ENCODE results near the gene CELF2. TPM values are rescaled to one million over a fixed set of nuclear protein-coding genes. Genes with fewer than 3 reads are reported as not detected.

The CELF2 gene
- total RNA-seq, 1 donor from 2014 or later, result 54.3 TPM

DNA sequence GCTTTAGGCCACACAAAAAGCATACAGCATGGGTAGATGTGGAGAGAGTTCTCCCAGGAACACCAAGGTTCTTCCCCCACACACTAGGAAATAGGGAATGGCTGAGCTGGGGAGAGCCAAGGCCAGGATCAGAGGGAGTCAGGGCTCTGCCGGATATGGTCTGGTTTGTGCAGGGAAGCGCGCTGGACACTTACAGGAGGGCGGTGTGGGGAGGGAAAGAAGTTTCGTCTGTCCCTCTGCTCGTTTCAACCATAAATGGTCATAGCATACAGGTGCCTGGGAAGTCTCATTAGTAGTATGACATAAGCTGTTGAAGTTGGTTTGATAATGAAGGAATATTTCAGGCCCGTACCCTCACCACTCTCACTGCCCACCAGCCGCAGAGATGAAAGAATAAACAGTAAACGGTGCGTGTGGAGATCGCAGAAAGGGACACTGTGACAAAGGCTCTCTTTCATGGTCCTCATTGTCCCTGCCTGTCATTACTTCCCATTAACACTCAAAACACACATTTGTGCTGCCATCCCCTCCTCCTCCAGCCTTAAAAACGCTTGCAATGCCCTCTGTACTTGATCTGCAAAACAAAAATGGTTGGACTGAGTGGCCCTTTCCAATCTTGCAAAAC, 207.2 kb downstream of the CELF2 start:
- Histone ChIP-seq H3K9me3 (no peaks in the 10 kb centered on the region), H3K4me3 (no peak overlapping the region), H3K27ac (no peak overlapping the region), H3K27me3 (no peaks in the 10 kb centered on the region), H3K4me1 (peaks cover 8% of the 10 kb centered on the region), H3K36me3 (no peaks in the 10 kb centered on the region)
- TF ChIP-seq POLR2AphosphoS5 (IDR thresholded peaks at IDR 0.05; ENCODE audit: insufficient read depth in 1 of 2, low read depth in 1 of 2) (no peak), CTCF (IDR thresholded peaks at IDR 0.05) (no peak), POLR2A (IDR thresholded peaks at IDR 0.05) (no peak)
- no peak for DNase-seq (ENCODE audit: extremely low spot score in 2 of 2)
- intact Hi-C loops (cut with DNase I), result no loop called here

DNA sequence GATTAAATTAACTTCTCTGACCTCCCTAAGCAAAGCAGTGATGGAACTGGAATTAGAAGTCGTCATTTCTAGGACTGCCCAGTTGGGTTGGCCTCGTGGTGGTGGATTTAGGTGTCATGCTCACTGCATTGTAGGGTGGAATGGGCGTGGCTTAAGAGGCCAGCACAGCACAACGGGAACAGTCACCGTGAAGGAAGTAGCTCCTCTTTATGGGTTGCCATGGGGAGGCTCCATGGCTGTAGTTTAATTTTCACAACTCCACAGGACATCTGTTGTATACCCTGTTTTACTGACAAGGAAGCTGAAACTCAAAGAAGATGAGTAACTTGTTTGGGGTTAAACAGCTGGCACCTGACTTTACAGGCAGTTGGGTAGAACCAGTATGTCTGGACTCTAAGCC, 208.3 kb downstream of the CELF2 start:
- Histone ChIP-seq H3K4me1 (peaks cover 8% of the 10 kb centered on the region), H3K4me3 (no peak overlapping the region), H3K27ac (no peak overlapping the region), H3K36me3 (no peaks in the 10 kb centered on the region), H3K27me3 (no peaks in the 10 kb centered on the region), H3K9me3 (no peaks in the 10 kb centered on the region)
- no peak for DNase-seq (ENCODE audit: extremely low spot score in 2 of 2)
- TF ChIP-seq CTCF (IDR thresholded peaks at IDR 0.05) (no peak), POLR2A (IDR thresholded peaks at IDR 0.05) (no peak), POLR2AphosphoS5 (IDR thresholded peaks at IDR 0.05; ENCODE audit: insufficient read depth in 1 of 2, low read depth in 1 of 2) (no peak)
- intact Hi-C loops (cut with DNase I), result no loop called here

- Histone ChIP-seq H3K4me1 (peaks cover 8% of the 10 kb centered on the region), H3K27ac (no peak overlapping the region), H3K4me3 (no peak overlapping the region), H3K36me3 (no peaks in the 10 kb centered on the region), H3K9me3 (no peaks in the 10 kb centered on the region), H3K27me3 (no peaks in the 10 kb centered on the region)
- TF ChIP-seq CTCF (IDR thresholded peaks at IDR 0.05) (no peak), POLR2A (IDR thresholded peaks at IDR 0.05) (no peak)
- no peak for DNase-seq (ENCODE audit: extremely low spot score in 2 of 2)
- intact Hi-C loops (cut with DNase I), result no loop called here
These were observed 209.4 kb downstream of the CELF2 start for GRCh38 chr10:11227103-11227502.

GRCh38 chr10:11229893-11230292, 212.2 kb downstream of the CELF2 start:
- peaks cover 13% of the 10 kb centered on the region for H3K4me1 ChIP-seq
- intact Hi-C loops (cut with DNase I), result no loop called here
- H3K27me3 ChIP-seq, result no peaks in the 10 kb centered on the region
- no peaks in the 10 kb centered on the region for H3K9me3 ChIP-seq
- no peak for TF ChIP-seq POLR2A (IDR thresholded peaks at IDR 0.05)
- no peak for TF ChIP-seq CTCF (IDR thresholded peaks at IDR 0.05)
- no peak for TF ChIP-seq POLR2AphosphoS5 (IDR thresholded peaks at IDR 0.05; ENCODE audit: insufficient read depth in 1 of 2, low read depth in 1 of 2)
- H3K27ac ChIP-seq, result no peak overlapping the region
- H3K36me3 ChIP-seq, result no peaks in the 10 kb centered on the region
- H3K4me3 ChIP-seq, result no peak overlapping the region
- DNase-seq (ENCODE audit: extremely low spot score in 2 of 2), result no peak

DNA sequence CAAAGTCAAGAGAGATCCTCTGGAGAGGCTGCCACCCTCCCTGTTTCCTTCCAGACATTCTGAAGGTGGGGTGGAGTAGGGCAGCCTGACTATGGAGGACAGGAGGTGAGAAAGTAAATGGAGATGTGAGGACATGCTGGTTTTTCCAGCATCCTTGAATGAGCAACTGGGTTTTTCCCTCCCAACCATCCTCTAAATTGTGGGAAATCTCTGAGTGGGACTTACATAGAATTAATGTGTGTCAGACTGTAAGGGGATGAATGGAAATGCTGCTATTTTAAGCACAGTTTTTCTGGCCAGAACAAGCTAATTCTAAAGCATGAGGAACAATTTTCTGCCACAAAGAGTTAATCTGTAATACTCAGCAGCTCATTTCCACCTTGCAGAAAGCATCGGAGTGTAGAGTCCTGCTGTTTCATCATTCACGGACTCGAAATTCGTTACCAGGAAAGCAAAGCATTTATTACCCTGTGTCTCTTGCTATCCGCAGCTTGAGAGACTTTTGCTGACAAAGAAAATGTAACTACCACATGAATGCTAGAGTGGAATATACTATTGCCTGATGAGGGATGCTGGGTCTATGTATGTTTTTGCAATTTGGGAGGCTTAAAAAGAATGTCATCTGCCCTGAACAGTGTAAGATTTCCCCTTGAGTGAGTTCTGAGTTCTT, 213.0 kb downstream of the CELF2 start:
- Histone ChIP-seq H3K27me3 (no peaks in the 10 kb centered on the region), H3K4me1 (peaks cover 14% of the 10 kb centered on the region), H3K36me3 (no peaks in the 10 kb centered on the region), H3K27ac (no peak overlapping the region), H3K4me3 (no peak overlapping the region), H3K9me3 (no peaks in the 10 kb centered on the region)
- no peak for TF ChIP-seq POLR2A (IDR thresholded peaks at IDR 0.05)
- no peak for TF ChIP-seq CTCF (IDR thresholded peaks at IDR 0.05)
- no peak for TF ChIP-seq POLR2AphosphoS5 (IDR thresholded peaks at IDR 0.05; ENCODE audit: insufficient read depth in 1 of 2, low read depth in 1 of 2)
- no peak for DNase-seq (ENCODE audit: extremely low spot score in 2 of 2)
- intact Hi-C loops (cut with DNase I), result no loop called here

All from vagina (tissue), 2 donors.